Measurements from ENCODE around the gene SYCP2.
"Not testable (repeated sequence)": the region's sequence is repeated elsewhere in the genome, so short reads cannot be mapped to it uniquely, and the experiment has no call there.

The SYCP2 gene

GRCh38 chr20:59933296-59933848 lies at the start of gene SYCP2:
Gene SYCP2 (minus strand): TSS chr20:59933637. CDS start chr20:59922413, 11,224 bp downstream.
- peak; percentile 71 for ATAC-seq

DNA sequence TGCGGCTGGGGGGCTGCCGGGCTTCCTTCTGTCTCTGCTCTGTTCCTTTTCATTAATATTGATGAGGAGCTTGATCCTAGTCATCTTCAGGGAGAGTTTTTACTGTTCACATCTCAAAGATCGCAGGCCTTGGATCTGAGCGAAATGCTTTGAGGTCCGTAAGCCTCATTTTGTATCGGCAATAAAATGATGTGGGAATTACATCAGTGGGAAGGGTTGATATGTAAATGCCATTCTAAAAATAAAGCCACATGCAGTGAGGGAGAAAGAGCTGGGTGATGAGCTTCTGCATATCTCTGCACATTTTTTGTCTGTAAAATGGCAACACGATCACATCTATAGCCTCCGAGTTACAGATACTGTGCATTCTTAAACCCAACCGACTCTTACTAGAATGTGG lies 49.6 kb upstream of the SYCP2 start:
- ATAC-seq, result no peak
- no peak for DNase-seq

More at GRCh38 chr20:59933296-59933848, at the start of gene SYCP2:
- DNase-seq, result peak; percentile 63

DNA sequence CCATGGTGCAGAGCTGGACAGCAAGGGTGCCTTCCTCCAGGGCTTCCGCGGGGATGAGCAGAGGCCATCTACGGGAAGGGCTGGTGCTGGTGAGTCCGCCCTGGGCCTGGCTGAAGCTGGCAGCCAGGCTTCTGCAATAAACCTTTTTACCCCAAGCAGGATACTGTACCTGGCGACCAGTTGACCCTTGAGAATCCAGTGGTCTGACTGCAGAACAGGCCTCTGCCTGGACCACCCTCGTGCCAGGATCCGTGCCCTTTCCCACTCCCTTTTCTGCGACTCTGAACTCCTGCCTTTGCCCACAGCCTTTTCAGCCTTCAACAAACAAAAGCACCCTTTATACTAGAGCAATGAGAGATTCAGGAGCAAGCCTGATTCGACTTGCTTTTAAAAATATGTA lies 43.6 kb upstream of the SYCP2 start:
- ATAC-seq, result no peak
- no peak for DNase-seq

GRCh38 chr20:59976156-59976782 lies 42.8 kb upstream of the SYCP2 start:
- ATAC-seq (no peak), DNase-seq (no peak)

DNA sequence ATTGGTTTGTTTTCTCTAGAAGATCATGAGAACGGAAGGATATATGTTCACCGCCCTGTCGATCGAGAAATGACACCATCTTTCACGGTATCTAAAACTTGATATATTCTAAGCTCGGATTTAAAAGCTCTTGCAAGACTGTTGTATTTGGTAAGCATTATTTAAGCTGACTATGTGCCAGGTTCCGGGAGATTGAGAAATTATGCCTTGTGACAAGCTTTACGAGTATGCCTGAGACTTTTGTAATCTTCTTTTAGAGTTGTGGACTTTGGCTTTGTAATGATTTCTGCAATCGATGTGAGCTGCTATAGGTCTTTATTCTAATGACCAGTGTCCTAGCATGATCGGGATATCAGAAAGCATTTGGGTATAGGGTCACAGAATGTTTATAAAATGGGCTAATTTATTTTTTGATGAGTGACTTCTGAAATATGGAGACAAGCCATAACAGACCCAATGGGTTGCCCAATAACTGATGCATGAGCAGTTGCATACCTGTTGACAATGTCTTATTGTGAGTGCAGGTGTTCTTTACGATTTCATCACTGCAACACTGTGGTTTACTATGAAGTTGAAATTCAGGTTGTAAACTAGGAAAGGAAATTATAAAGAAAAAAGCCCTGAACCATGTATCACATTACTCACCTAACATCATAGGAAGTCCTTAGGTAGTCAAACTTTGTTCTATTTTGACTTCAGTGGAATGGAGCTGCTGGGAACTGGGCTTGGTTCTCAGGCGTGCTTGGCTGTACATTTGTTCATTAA lies 38.8 kb upstream of the SYCP2 start:
- no peak for DNase-seq

GRCh38 chr20:59971428-59971827 lies 38.0 kb upstream of the SYCP2 start:
- DNase-seq, result no peak

More for the DNA sequence above, 38.8 kb upstream of the SYCP2 start:
- ATAC-seq, result no peak

DNA sequence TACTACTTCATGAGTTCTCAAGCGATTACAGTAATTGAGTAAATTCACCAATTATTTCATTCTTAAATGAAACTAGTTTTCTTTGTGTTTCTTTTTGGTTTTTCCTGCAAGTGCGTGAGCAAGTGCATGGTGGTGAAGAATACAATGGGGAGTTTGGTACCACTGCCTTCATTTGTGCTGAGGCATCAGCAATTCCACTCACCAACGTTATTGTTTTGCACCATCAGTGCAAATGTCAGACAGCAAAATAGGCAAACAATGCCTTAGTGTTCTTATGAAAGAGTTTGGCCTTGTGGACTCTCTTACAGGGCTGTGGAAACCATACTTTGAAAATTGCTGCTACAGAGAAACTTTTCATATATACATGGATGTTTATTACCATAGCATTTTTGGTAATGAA lies 33.0 kb upstream of the SYCP2 start:
- DNase-seq (no peak), ATAC-seq (no peak)

More at GRCh38 chr20:59971428-59971827, 38.0 kb upstream of the SYCP2 start:
- no peak for ATAC-seq

- DNase-seq, result no peak
- no peak for ATAC-seq
Measured at GRCh38 chr20:59962155-59962554, 28.7 kb upstream of the SYCP2 start.

DNA sequence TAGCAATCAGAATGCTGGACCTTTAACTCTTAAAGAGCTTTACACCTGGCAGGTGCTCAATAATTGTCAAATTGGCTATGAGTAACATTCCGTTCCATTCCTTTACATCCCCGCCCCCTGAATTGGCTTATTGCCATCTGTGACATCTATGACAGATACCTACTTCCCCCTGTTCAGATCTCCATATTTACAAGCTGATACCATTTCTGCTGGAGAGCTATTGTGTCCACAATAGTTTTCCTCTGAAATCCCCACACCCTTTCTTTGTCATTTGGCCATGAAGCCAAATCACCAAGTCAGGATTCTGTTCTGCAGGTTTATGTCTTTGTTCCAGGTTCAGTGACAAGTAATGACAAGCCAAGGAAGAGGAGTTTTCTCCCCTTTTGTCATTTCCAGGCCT lies 28.0 kb upstream of the SYCP2 start:
- ATAC-seq (no peak), DNase-seq (no peak)

GRCh38 chr20:59958626-59959025 lies 25.2 kb upstream of the SYCP2 start:
- DNase-seq (no peak), ATAC-seq (no peak)

DNA sequence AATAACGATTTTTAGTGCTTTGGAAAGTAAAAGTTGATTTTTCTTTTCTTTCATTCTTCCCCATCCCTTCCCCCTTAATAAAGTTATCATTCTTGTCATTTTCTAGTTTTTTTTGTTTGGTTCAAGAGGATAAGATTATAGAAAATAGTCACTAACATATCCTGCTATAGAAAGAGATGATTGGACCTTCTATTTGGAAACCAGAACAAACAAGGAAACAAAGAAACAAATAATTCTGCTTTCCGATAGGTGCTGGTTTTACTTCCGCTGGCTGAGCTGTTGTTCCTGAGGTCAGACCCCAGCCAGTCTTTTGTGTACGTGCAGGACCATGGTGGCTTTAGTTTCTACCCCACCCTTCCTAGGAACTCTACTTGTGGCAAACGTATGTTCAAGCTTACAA lies 24.7 kb upstream of the SYCP2 start, which contains the start of gene CDH26:
Gene CDH26 (plus strand): TSS at position 301 of the 400 bp plus-strand sequence. CDS start 304 bp downstream, outside the sequence.
- DNase-seq, result no peak
- ATAC-seq, result no peak

GRCh38 chr20:59957568-59957967 lies 24.1 kb upstream of the SYCP2 start:
- not testable (repeated sequence) for ATAC-seq, DNase-seq

DNA sequence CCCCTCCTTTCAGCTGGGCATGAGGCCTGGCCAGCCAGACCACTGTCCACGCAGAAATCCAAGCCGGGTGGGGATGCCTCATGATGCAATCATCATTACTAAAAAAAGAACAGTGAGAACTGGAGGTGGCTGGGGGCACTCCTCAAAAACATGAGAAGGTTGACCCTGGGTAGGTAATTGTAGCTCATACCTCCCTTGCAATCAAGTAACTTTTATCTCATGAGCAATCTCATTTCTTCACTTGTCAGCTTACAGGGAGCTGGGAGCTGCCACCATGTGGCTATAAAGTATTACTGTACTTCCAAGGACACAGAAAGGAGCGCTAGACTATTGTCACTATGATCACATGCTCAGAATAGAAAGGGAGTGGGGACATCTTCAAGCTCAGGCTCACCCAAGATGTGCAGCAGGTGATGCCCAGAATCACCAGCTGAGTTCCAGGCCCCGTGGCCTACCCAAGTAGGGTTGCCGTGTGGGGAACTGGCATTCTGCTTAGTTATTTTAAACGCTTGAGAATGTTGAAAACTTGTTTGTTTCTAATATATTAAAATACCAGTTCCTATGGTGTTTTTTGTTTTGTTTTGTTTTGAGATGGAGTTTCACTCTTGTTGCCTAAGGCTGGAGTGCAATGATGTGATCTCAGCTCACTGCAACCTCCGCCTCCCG lies 21.8 kb upstream of the SYCP2 start:
- no peak for ATAC-seq

DNA sequence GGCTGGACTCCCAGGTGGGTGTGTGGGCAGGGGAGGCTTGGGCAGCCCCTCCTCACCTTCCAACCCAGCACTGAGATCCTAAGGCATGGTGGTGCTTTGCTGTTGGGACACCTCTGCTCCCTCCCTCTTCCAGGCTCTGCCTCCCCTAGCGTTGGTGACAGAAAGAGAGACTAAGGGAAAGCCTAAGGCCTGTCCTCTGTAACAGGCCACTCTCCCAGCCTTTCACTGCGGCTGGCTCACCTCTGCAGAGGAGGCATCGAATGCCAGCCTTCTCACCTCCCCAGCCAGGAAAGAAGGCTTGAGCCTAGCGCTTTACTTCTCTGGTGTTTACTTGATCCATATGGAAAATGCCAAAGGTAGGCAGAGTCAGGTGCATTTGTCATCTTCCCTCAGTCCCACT lies 21.3 kb upstream of the SYCP2 start:
- DNase-seq (no peak), ATAC-seq (no peak)

More for the DNA sequence above, 21.8 kb upstream of the SYCP2 start:
- DNase-seq, result no peak

DNA sequence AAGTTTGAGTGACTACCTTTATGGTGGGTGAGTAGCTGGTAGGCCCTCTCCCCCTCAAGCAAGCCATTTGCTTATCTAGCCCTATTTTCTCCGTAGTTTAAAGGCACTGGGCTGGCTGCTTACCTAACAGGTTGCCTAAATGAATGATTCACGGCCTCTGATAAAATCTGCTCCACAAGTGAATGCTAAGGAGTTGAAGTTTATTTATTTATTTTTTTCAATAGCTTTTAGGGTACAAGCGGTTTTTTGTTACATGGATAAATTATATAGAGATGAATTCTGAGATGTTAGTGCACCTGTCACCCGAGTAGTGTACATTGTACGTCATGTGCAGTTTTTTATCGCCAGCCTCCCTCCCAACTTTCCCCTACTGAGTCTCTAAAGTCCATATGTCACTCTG lies 16.5 kb upstream of the SYCP2 start:
- DNase-seq, result no peak
- ATAC-seq, result no peak

GRCh38 chr20:59948828-59949720 lies 15.6 kb upstream of the SYCP2 start:
- ATAC-seq (no peak), DNase-seq (no peak)

DNA sequence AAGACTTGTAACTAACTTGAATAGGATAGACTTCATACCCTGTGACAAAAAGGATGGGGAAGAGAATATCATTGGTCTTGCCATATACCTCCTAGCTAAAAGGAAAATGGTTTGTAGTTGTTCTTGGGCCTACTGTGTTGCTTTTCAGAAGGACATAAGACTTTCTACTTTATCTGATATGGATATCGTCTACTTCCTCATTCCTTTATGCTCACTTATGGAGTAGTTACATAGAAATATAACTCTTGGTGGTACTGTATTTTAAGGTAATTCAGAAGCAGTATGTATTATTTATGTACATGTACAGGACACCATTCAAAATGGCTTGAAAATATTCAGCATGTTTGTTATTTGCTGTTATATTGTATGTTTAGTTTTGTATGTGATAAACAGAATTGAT lies 14.8 kb upstream of the SYCP2 start:
- ATAC-seq (no peak), DNase-seq (no peak)

- DNase-seq, result no peak
- no peak for ATAC-seq
Measured at GRCh38 chr20:59947376-59947775, 13.9 kb upstream of the SYCP2 start.

GRCh38 chr20:59945731-59946130 lies 12.3 kb upstream of the SYCP2 start:
- ATAC-seq, result no peak
- DNase-seq, result no peak

DNA sequence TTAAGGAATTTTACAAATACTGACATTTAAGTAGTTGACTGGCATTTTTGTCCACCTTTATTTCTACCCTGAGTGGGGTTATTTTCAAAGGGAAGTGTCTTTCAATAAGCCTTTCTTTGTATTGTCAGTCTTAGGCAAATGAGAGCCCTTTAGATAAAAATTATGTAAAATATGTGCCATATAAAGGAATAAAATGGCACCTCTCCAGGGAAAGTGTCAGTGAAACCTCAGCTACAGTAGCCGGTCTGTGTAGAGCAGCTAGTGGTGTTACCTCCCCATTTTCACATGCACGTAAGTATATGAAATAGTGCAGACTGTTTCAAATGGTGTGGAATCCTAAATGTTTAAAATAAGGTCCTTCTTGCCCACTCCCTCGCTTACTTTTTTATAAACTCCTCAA lies 11.7 kb upstream of the SYCP2 start:
- ATAC-seq (no peak), DNase-seq (no peak)

- DNase-seq (no peak), ATAC-seq (no peak)
Measured at GRCh38 chr20:59944726-59945125, 11.3 kb upstream of the SYCP2 start.

GRCh38 chr20:59942245-59942644 lies 8.8 kb upstream of the SYCP2 start:
- ATAC-seq (no peak), DNase-seq (no peak)
